Spleen (tissue), 7 donors: ENCODE measurements around the gene NKX2-4.

Source experiments
- POLR2AphosphoS5 ChIP-seq, 3 donors: sonication (generic); formaldehyde crosslinking; IDR thresholded peaks; one replicate each; pipeline ENCODE4 v1.5.1; 2017; ENCODE audit warnings: antibody characterized with exemption in 3 of 3
- TF ChIP-seq, protein P1 (sequence below), 11 experiments: fragments of 200-600 bp in 7 of 11; fragments of 450-650 bp in 4 of 11; sonication (generic) in 4 of 11; IDR thresholded peaks in 8 of 11; conservative IDR thresholded peaks in 3 of 11; 1 replicate in 7 of 11; 2 replicates in 4 of 11; pipeline versions ENCODE4 v1.4.0 to v1.8.0; 2016 to 2021; ENCODE audit warnings: antibody characterized with exemption in 11 of 11, inconsistent platforms in 4 of 11, mild to moderate bottlenecking in 1 of 11
- donor health status: DM: no; HTN: no; CAD: no; lungs with moderate emphysema.
- donor health status: DM: no; HTN: no; CAD: no.
- donor health status: DM: no; HTN: no; CAD: no.

DNA sequence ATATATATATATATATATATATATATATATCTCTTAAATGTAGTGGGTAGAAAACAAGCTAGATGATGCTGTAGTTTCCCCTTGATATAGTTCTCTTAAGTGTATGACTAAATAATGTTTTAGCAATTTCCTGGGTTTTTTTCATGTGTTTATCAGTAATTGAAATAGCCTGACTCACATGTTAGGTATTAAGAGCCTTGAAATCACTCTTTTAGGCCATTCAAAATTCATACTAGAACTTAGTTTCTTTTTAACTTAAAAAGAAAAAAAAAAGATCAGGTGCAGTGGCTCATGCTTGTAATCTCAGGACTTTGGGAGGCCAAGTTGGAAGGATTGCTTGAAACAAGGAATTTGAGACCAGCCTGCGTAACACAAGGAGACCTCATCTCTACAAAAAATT, 44.1 kb downstream of the NKX2-4 start:
- TF ChIP-seq POLR2AphosphoS5 (IDR thresholded peaks at IDR 0.05), result no peak
- TF ChIP-seq, protein P1, sequence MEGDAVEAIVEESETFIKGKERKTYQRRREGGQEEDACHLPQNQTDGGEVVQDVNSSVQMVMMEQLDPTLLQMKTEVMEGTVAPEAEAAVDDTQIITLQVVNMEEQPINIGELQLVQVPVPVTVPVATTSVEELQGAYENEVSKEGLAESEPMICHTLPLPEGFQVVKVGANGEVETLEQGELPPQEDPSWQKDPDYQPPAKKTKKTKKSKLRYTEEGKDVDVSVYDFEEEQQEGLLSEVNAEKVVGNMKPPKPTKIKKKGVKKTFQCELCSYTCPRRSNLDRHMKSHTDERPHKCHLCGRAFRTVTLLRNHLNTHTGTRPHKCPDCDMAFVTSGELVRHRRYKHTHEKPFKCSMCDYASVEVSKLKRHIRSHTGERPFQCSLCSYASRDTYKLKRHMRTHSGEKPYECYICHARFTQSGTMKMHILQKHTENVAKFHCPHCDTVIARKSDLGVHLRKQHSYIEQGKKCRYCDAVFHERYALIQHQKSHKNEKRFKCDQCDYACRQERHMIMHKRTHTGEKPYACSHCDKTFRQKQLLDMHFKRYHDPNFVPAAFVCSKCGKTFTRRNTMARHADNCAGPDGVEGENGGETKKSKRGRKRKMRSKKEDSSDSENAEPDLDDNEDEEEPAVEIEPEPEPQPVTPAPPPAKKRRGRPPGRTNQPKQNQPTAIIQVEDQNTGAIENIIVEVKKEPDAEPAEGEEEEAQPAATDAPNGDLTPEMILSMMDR (IDR thresholded peaks at IDR 0.05 in 8 of 11, conservative IDR thresholded peaks at IDR 0.05 in 3 of 11), result no peak
